CD4-positive, alpha-beta memory T cell (primary cell): Measurements from ENCODE around the gene FUCA1. TPM values are rescaled to one million over a fixed set of nuclear protein-coding genes. Genes with fewer than 3 reads are reported as not detected.

Source experiments
- CTCF ChIA-PET: fragments of 350-600 bp; sonication (Branson Sonifier 250); formaldehyde crosslinking; loops from one replicate; lab custom pipeline; 2021; ENCODE audit warnings: inconsistent platforms; ENCODE audit not compliant: partially characterized antibody; lab: Charles Lee
- POLR2A ChIA-PET: fragments of 350-600 bp; sonication (Branson Sonifier 250); formaldehyde crosslinking; loops from one replicate; lab custom pipeline; 2021; ENCODE audit not compliant: partially characterized antibody; lab: Charles Lee
- DNase-seq, 5 donors: peaks; one replicate each; pipeline versions ENCODE4 v3.0.0 to v3.0.0-alpha.2; 2020 to 2022; ENCODE audit warnings: mixed read lengths in 1 of 5
- H3K27ac ChIP-seq: one replicate; pipeline ENCODE4 v1.7.0; 2013; ENCODE audit warnings: low read depth, low read length
- H3K27me3 ChIP-seq: 2 replicates; pipeline ENCODE4 v1.7.0; 2013; ENCODE audit warnings: mild to moderate bottlenecking, low read length, moderate library complexity; ENCODE audit not compliant: insufficient read depth
- H3K36me3 ChIP-seq: 2 replicates; pipeline ENCODE4 v1.7.0; 2013; ENCODE audit warnings: mild to moderate bottlenecking, low read length, moderate library complexity; ENCODE audit not compliant: insufficient read depth
- H3K4me1 ChIP-seq: 2 replicates; pipeline ENCODE4 v1.7.0; 2013; ENCODE audit warnings: mild to moderate bottlenecking, low read length, moderate library complexity; ENCODE audit not compliant: insufficient read depth
- H3K4me3 ChIP-seq, 2 donors: one replicate each; pipeline ENCODE4 v1.7.0; 2013; ENCODE audit warnings: low read length in 2 of 2, mild to moderate bottlenecking in 1 of 2
- H3K9me3 ChIP-seq, 2 donors: one replicate each; pipeline ENCODE4 v1.7.0; 2013; ENCODE audit warnings: low read length in 2 of 2, control low read depth in 1 of 2; ENCODE audit not compliant: control insufficient read depth in 1 of 2
- H3K27ac Mint-ChIP-seq, 7 donors: one replicate each; pipeline ENCODE4 v1.8.0; 2020 to 2021; ENCODE audit warnings: mixed read lengths in 7 of 7, mild to moderate bottlenecking in 6 of 7, inconsistent platforms in 3 of 7, moderate library complexity in 3 of 7
- H3K27me3 Mint-ChIP-seq, 2 donors: one replicate each; pipeline ENCODE4 v1.8.0; 2020 to 2021; ENCODE audit warnings: mixed read lengths in 2 of 2
- H3K36me3 Mint-ChIP-seq, 2 donors: one replicate each; pipeline ENCODE4 v1.8.0; 2020 to 2021; ENCODE audit warnings: mixed read lengths in 2 of 2, inconsistent platforms in 1 of 2, mild to moderate bottlenecking in 1 of 2
- H3K4me1 Mint-ChIP-seq, 4 donors: one replicate each; pipeline ENCODE4 v1.8.0; 2020 to 2021; ENCODE audit warnings: mixed read lengths in 4 of 4, mild to moderate bottlenecking in 1 of 4
- H3K4me3 Mint-ChIP-seq, 8 donors: one replicate each; pipeline ENCODE4 v1.8.0; 2020 to 2021; ENCODE audit warnings: mixed read lengths in 8 of 8, mild to moderate bottlenecking in 7 of 8, moderate library complexity in 6 of 8, inconsistent platforms in 3 of 8
- H3K9me3 Mint-ChIP-seq, 8 donors: one replicate each; pipeline ENCODE4 v1.8.0; 2020 to 2021; ENCODE audit warnings: mixed read lengths in 8 of 8, mild to moderate bottlenecking in 5 of 8, inconsistent platforms in 3 of 8, moderate library complexity in 1 of 8
- intact Hi-C: fragments of 100-400 bp; cut with micrococcal nuclease; formaldehyde crosslinking; loops from one replicate; pipeline ENCODE4 v1.15.1; 2023
- polyA plus RNA-seq, 2 donors: library from polyadenylated mRNA; unstranded; fragments of 300-500 nt; fragmentation: Illumina TruSeq; gene quantifications; one replicate each; pipeline ENCODE4 v1.2.3, GENCODE V29; 2021
- total RNA-seq, 2 experiments: library from RNA; stranded (reverse); gene quantifications; one replicate each; pipeline ENCODE4 v1.2.3, GENCODE V29; 2021

FUCA1 gene
- total and polyA plus RNA-seq, 4 experiments from 2014 or later: 15.8 to 35.0 (median 25.0) TPM

GRCh38 chr1:23910553-23911246 is 42.6 kb upstream of the FUCA1 start:
- Histone ChIP-seq H3K27ac (no peak overlapping the region), H3K27me3 (no peaks in the 10 kb centered on the region), H3K4me3 (no peak overlapping the region), H3K9me3 (no peaks in the 10 kb centered on the region), H3K36me3 (no peaks in the 10 kb centered on the region), H3K4me1 (peaks cover 28% of the 10 kb centered on the region)
- H3K27ac Mint-ChIP-seq: no peak overlapping the region
- POLR2A ChIA-PET: no interaction called here
- intact Hi-C loops: no loop called here
- no peaks in the 10 kb centered on the region for H3K9me3 Mint-ChIP-seq
- peaks cover 8 to 15% of the 10 kb centered on the region in 2 donors for H3K27me3 Mint-ChIP-seq
- H3K4me1 Mint-ChIP-seq: peaks cover 18 to 40% (median 27%) of the 10 kb centered on the region in 4 donors
- H3K36me3 Mint-ChIP-seq: no peaks in the 10 kb centered on the region
- DNase-seq: no peak
- CTCF ChIA-PET: no interaction called here
- H3K4me3 Mint-ChIP-seq: peak overlapping the region in 2 of 8 donors; percentile 15 to 52

GRCh38 chr1:23910144-23910543 is 42.1 kb upstream of the FUCA1 start:
- no peaks in the 10 kb centered on the region for H3K36me3 ChIP-seq
- H3K27me3 ChIP-seq: no peaks in the 10 kb centered on the region
- ChIA-PET CTCF (interaction anchor here (1.0 kb wide), 1 partner anchor 136 kb away, joined by 4 read pairs; no protein-coding TSS in a partner anchor), POLR2A (no interaction called here)
- Mint-ChIP-seq H3K4me3 (peak overlapping the region in 1 of 8 donors; percentile 59), H3K27ac (no peak overlapping the region), H3K9me3 (no peaks in the 10 kb centered on the region), H3K27me3 (peaks cover 8 to 18% of the 10 kb centered on the region in 2 donors), H3K4me1 (peaks cover 18 to 40% (median 27%) of the 10 kb centered on the region in 4 donors), H3K36me3 (no peaks in the 10 kb centered on the region)
- no peak overlapping the region for H3K4me3 ChIP-seq
- H3K9me3 ChIP-seq: no peaks in the 10 kb centered on the region
- peaks cover 28% of the 10 kb centered on the region for H3K4me1 ChIP-seq
- no peak overlapping the region for H3K27ac ChIP-seq
- no peak for DNase-seq
- intact Hi-C loops: no loop called here

GRCh38 chr1:23909412-23909811 is 41.3 kb upstream of the FUCA1 start:
- H3K27me3 Mint-ChIP-seq: peaks cover 10 to 22% of the 10 kb centered on the region in 2 donors
- H3K9me3 ChIP-seq: no peaks in the 10 kb centered on the region
- H3K4me1 Mint-ChIP-seq: peaks cover 18 to 43% (median 24%) of the 10 kb centered on the region in 4 donors
- intact Hi-C loops: no loop called here
- no peak overlapping the region for H3K27ac Mint-ChIP-seq
- ChIA-PET POLR2A (interaction anchor here (0.8 kb wide), 1 partner anchor 50 kb away, joined by 5 read pairs; the partner anchor contains the start of gene PNRC2), CTCF (interaction anchor here (1.0 kb wide), 1 partner anchor 135 kb away, joined by 4 read pairs; no protein-coding TSS in a partner anchor)
- H3K36me3 Mint-ChIP-seq: no peaks in the 10 kb centered on the region
- H3K9me3 Mint-ChIP-seq: no peaks in the 10 kb centered on the region
- no peaks in the 10 kb centered on the region for H3K27me3 ChIP-seq
- DNase-seq: no peak
- H3K4me3 ChIP-seq: no peak overlapping the region
- H3K27ac ChIP-seq: no peak overlapping the region
- peaks cover 26% of the 10 kb centered on the region for H3K4me1 ChIP-seq
- H3K4me3 Mint-ChIP-seq: no peak overlapping the region
- H3K36me3 ChIP-seq: no peaks in the 10 kb centered on the region

GRCh38 chr1:23908453-23909341 is 40.6 kb upstream of the FUCA1 start:
- H3K4me1 ChIP-seq: peaks cover 19% of the 10 kb centered on the region
- no peak overlapping the region for H3K27ac ChIP-seq
- Mint-ChIP-seq H3K9me3 (no peaks in the 10 kb centered on the region), H3K27ac (peak overlapping the region in 1 of 7 donors; percentile 72), H3K4me1 (peaks cover 15 to 39% (median 20%) of the 10 kb centered on the region in 4 donors), H3K4me3 (no peak overlapping the region), H3K36me3 (no peaks in the 10 kb centered on the region), H3K27me3 (peaks cover 14 to 24% of the 10 kb centered on the region in 2 donors)
- no peaks in the 10 kb centered on the region for H3K27me3 ChIP-seq
- intact Hi-C loops: no loop called here
- no peak for DNase-seq
- no peaks in the 10 kb centered on the region for H3K9me3 ChIP-seq
- ChIA-PET POLR2A (interaction anchor here (0.8 kb wide), 1 partner anchor 51 kb away, joined by 5 read pairs; the partner anchor contains the start of gene PNRC2), CTCF (interaction anchor here (1.0 kb wide), 1 partner anchor 135 kb away, joined by 4 read pairs; no protein-coding TSS in a partner anchor)
- no peaks in the 10 kb centered on the region for H3K36me3 ChIP-seq
- no peak overlapping the region for H3K4me3 ChIP-seq

- H3K4me3 ChIP-seq: no peak overlapping the region
- POLR2A ChIA-PET: no interaction called here
- no peaks in the 10 kb centered on the region for H3K27me3 ChIP-seq
- H3K9me3 Mint-ChIP-seq: no peaks in the 10 kb centered on the region
- H3K9me3 ChIP-seq: no peaks in the 10 kb centered on the region
- peaks cover 10 to 23% (median 13%) of the 10 kb centered on the region in 4 donors for H3K4me1 Mint-ChIP-seq
- peaks cover 24 to 27% of the 10 kb centered on the region in 2 donors for H3K27me3 Mint-ChIP-seq
- H3K4me1 ChIP-seq: peaks cover 11% of the 10 kb centered on the region
- H3K36me3 ChIP-seq: no peaks in the 10 kb centered on the region
- H3K36me3 Mint-ChIP-seq: no peaks in the 10 kb centered on the region
- CTCF ChIA-PET: no interaction called here
- H3K4me3 Mint-ChIP-seq: no peak overlapping the region
- H3K27ac Mint-ChIP-seq: no peak overlapping the region
- H3K27ac ChIP-seq: no peak overlapping the region
- DNase-seq: no peak
- intact Hi-C loops: no loop called here
These were observed 38.6 kb upstream of the FUCA1 start for GRCh38 chr1:23906731-23907130.

GRCh38 chr1:23905461-23906025 is 37.5 kb upstream of the FUCA1 start:
- H3K9me3 Mint-ChIP-seq: no peaks in the 10 kb centered on the region
- no peaks in the 10 kb centered on the region for H3K9me3 ChIP-seq
- intact Hi-C loops: no loop called here
- peaks cover 11% of the 10 kb centered on the region for H3K4me1 ChIP-seq
- peaks cover 6 to 13% (median 9%) of the 10 kb centered on the region in 4 donors for H3K4me1 Mint-ChIP-seq
- ChIA-PET POLR2A (no interaction called here), CTCF (no interaction called here)
- no peaks in the 10 kb centered on the region for H3K36me3 Mint-ChIP-seq
- H3K27me3 Mint-ChIP-seq: peaks cover 27 to 28% of the 10 kb centered on the region in 2 donors
- H3K4me3 Mint-ChIP-seq: no peak overlapping the region
- H3K27ac ChIP-seq: no peak overlapping the region
- no peaks in the 10 kb centered on the region for H3K36me3 ChIP-seq
- no peak overlapping the region for H3K27ac Mint-ChIP-seq
- H3K4me3 ChIP-seq: no peak overlapping the region
- no peak for DNase-seq
- H3K27me3 ChIP-seq: no peaks in the 10 kb centered on the region
